Naive B cell (primary cell): ENCODE data around the gene ZC3HAV1. TPM values are rescaled to one million over a fixed set of nuclear protein-coding genes. Genes with fewer than 3 reads are reported as not detected.

Source experiments
- ATAC-seq, 2 donors: fragments of 150-1000 bp; cut with Tn5 transposase; 2 replicates each; pipeline ENCODE4 v1.10.0; 2021; ENCODE audit warnings: low read depth in 2 of 2, mild to moderate bottlenecking in 2 of 2, moderate library complexity in 2 of 2
- DNase-seq: peaks from one replicate; pipeline ENCODE4 v3.0.0; 2022
- H3K27ac Mint-ChIP-seq, 6 donors: one replicate each; pipeline ENCODE4 v1.8.0; 2020 to 2022; ENCODE audit warnings: mild to moderate bottlenecking in 6 of 6, mixed read lengths in 6 of 6, moderate library complexity in 5 of 6, inconsistent platforms in 2 of 6
- H3K27me3 Mint-ChIP-seq, 3 donors: one replicate each; pipeline ENCODE4 v1.8.0; 2021 to 2022; ENCODE audit warnings: mixed read lengths in 3 of 3, mild to moderate bottlenecking in 1 of 3
- H3K36me3 Mint-ChIP-seq, 2 donors: one replicate each; pipeline ENCODE4 v1.8.0; 2020 to 2022; ENCODE audit warnings: mixed read lengths in 2 of 2, inconsistent platforms in 1 of 2, mild to moderate bottlenecking in 1 of 2
- H3K4me1 Mint-ChIP-seq, 3 donors: one replicate each; pipeline ENCODE4 v1.8.0; 2020 to 2022; ENCODE audit warnings: mixed read lengths in 3 of 3, inconsistent platforms in 1 of 3, mild to moderate bottlenecking in 1 of 3, moderate library complexity in 1 of 3
- H3K4me3 Mint-ChIP-seq, 8 donors: one replicate each; pipeline ENCODE4 v1.8.0; 2020 to 2022; ENCODE audit warnings: mild to moderate bottlenecking in 8 of 8, mixed read lengths in 8 of 8, moderate library complexity in 8 of 8, inconsistent platforms in 2 of 8
- H3K9me3 Mint-ChIP-seq, 7 donors: one replicate each; pipeline ENCODE4 v1.8.0; 2020 to 2022; ENCODE audit warnings: mixed read lengths in 7 of 7, mild to moderate bottlenecking in 5 of 7, inconsistent platforms in 2 of 7, moderate library complexity in 1 of 7
- polyA plus RNA-seq, 6 donors: library from polyadenylated mRNA; unstranded; fragments of 300-500 nt; fragmentation: Illumina TruSeq; gene quantifications; one replicate each; pipeline ENCODE4 v1.2.3, GENCODE V29; 2021; ENCODE audit warnings: low read depth in 6 of 6

The ZC3HAV1 gene
- polyA plus RNA-seq, 6 donors from 2014 or later: 64.8 to 129 (median 99.7) TPM

DNA sequence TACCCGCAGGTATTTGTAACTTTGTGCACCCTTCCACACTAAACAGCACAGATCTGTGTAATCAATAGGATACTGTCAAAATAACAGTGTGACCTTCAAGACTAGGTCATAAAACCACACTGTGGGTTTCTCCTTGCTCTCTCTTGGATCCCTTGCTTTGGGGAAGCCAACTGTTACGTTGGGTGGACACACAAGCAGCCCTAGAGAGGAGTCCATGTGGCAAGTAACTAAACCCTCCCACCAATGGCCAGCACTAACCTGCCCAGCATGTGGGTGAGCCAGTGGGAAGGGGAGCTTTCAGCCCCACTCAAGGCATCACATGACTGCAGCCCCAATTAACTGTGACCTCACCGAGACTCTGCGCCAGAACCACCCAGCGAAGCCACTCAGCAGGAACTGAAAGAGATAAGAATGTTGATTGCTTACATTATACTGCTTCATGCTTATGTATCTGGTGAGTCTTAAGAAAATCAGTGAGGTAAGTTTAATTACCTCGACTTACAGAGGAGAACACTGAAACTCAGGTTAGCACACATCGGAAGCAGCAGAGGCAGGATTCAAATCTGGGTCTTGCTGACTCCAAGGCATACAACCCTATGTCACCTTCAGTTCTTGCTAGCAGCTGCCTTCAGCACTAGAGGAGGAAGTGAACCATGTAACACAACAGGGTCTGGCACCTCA, 9.4 kb upstream of the ZC3HAV1 start:
- DNase-seq (peak; percentile 76), ATAC-seq (peak; percentile 92 to 94)
- H3K4me1 Mint-ChIP-seq: peaks cover 23 to 29% (median 23%) of the 10 kb centered on the region in 3 donors
- no peaks in the 10 kb centered on the region for H3K36me3 Mint-ChIP-seq
- H3K27me3 Mint-ChIP-seq: no peaks in the 10 kb centered on the region
- no peaks in the 10 kb centered on the region for H3K9me3 Mint-ChIP-seq
- H3K27ac Mint-ChIP-seq: peak overlapping the region; percentile 95 to 98 (median 96)
- peak overlapping the region; percentile 41 to 89 (median 74) for H3K4me3 Mint-ChIP-seq

DNA sequence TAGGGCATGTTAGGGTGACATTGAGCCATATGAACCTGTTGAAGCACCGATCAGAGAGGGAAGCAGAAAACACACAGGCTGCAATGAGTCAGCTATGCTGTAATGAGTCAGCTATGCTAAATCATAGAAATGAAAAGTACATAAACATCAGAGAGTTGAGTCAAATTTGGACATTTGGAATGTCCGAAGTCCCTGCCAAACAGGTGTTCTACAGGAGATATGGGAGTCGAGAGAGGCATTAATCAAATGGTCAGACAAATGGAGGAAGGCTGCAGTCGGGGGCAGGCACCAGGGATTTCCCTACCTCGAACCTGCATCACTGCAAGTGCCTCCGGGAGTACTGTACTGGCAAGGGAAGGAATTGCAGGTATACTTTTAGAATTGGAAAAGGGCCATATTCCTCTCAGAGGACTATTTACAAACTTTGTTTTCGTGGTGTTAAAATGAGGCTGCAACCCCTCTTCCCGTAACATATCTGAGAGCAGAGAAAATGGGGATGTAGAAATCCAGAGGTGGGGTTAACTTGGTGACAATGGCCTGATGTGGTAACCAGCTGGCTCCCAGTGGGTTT, 8.8 kb upstream of the ZC3HAV1 start:
- Mint-ChIP-seq H3K36me3 (no peaks in the 10 kb centered on the region), H3K4me3 (peak overlapping the region in 6 of 8 donors; percentile 23 to 89 (median 81)), H3K27ac (peak overlapping the region; percentile 95 to 98 (median 96)), H3K4me1 (peaks cover 23 to 29% (median 23%) of the 10 kb centered on the region in 3 donors), H3K9me3 (no peaks in the 10 kb centered on the region), H3K27me3 (no peaks in the 10 kb centered on the region)
- ATAC-seq (no peak), DNase-seq (no peak)

DNA sequence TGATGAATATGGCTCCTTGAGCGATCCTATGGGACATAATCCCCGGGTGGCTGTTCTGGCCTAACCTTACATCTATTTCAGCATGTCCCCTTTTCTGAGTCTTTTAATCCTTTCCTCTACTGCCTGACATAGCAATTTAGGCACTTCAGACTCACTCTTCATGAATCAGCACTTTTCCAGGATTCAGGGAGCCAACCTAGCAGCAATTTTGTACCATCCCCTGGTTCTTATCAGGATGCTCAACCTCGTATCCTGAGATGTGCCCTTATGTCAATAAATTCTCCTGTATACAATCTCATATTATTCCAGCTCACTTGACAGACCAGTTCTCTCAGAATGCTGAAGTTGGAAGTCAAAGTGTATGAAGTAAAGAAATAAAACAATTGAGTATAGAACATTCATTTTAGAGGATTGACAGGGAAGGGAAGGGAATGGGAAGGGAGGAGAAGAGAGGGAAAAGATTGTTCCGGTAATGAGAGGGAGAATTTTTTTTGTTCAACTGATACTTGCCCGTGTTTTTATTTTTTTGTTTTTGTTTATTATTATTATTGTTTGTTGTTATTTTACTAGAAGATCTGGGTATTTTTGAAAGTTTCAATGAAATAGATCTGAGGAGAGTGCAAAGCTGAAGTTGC, 8.2 kb upstream of the ZC3HAV1 start:
- no peaks in the 10 kb centered on the region for H3K36me3 Mint-ChIP-seq
- H3K27me3 Mint-ChIP-seq: no peaks in the 10 kb centered on the region
- H3K4me1 Mint-ChIP-seq: peaks cover 26 to 29% (median 27%) of the 10 kb centered on the region in 3 donors
- H3K4me3 Mint-ChIP-seq: peak overlapping the region in 4 of 8 donors; percentile 23 to 89 (median 52)
- peak overlapping the region; percentile 39 to 98 (median 96) for H3K27ac Mint-ChIP-seq
- no peaks in the 10 kb centered on the region for H3K9me3 Mint-ChIP-seq
- DNase-seq (no peak), ATAC-seq (no peak)

- H3K27me3 Mint-ChIP-seq: no peaks in the 10 kb centered on the region
- no peak for ATAC-seq
- peak overlapping the region in 2 of 6 donors; percentile 31 to 41 for H3K27ac Mint-ChIP-seq
- peaks cover 0 to 1% (median 0%) of the 10 kb centered on the region in 7 donors for H3K9me3 Mint-ChIP-seq
- H3K4me3 Mint-ChIP-seq: no peak overlapping the region
- DNase-seq: no peak
- peaks cover 0 to 2% of the 10 kb centered on the region in 2 donors for H3K36me3 Mint-ChIP-seq
- H3K4me1 Mint-ChIP-seq: peaks cover 27 to 34% (median 31%) of the 10 kb centered on the region in 3 donors
These were observed 7.5 kb upstream of the ZC3HAV1 start for GRCh38 chr7:139116999-139117398.

- H3K36me3 Mint-ChIP-seq: peaks cover 0 to 9% of the 10 kb centered on the region in 2 donors
- H3K27me3 Mint-ChIP-seq: no peaks in the 10 kb centered on the region
- no peak overlapping the region for H3K4me3 Mint-ChIP-seq
- peaks cover 0 to 9% (median 0%) of the 10 kb centered on the region in 7 donors for H3K9me3 Mint-ChIP-seq
- ATAC-seq: no peak
- H3K27ac Mint-ChIP-seq: no peak overlapping the region
- peaks cover 37 to 43% (median 43%) of the 10 kb centered on the region in 3 donors for H3K4me1 Mint-ChIP-seq
- DNase-seq: no peak
These were observed 5.6 kb upstream of the ZC3HAV1 start for GRCh38 chr7:139115104-139115503.

DNA sequence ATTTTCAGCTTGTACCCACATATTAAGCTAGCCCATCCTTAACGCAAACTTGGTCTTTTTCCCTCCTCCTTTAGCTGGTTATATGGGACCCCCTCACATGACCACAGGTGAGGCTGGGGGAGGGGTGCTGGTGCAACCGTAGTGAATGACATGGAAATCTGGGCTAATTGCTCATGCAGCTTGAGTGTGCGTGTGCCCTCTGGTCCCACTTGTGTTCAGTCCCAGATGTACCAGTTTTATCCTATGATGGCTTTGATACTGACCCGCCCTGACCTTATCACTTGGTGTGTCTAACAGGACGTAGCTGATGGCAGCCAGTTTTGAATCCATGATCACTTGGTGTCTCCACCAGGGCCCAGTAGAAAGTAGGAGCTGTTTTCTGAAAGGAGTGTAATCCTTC, 5.1 kb upstream of the ZC3HAV1 start:
- DNase-seq (no peak), ATAC-seq (no peak)
- Mint-ChIP-seq H3K27ac (peak overlapping the region in 1 of 6 donors; percentile 49), H3K9me3 (peaks cover 0 to 9% (median 0%) of the 10 kb centered on the region in 7 donors), H3K36me3 (peaks cover 0 to 9% of the 10 kb centered on the region in 2 donors), H3K4me3 (peak overlapping the region in 1 of 8 donors; percentile 23), H3K4me1 (peaks cover 42 to 45% (median 44%) of the 10 kb centered on the region in 3 donors), H3K27me3 (no peaks in the 10 kb centered on the region)

GRCh38 chr7:139114018-139114417, 4.5 kb upstream of the ZC3HAV1 start:
- H3K36me3 Mint-ChIP-seq: peaks cover 0 to 9% of the 10 kb centered on the region in 2 donors
- no peak for DNase-seq
- H3K4me1 Mint-ChIP-seq: peaks cover 39 to 42% (median 39%) of the 10 kb centered on the region in 3 donors
- no peaks in the 10 kb centered on the region for H3K27me3 Mint-ChIP-seq
- peak overlapping the region in 2 of 8 donors; percentile 12 to 23 for H3K4me3 Mint-ChIP-seq
- no peak overlapping the region for H3K27ac Mint-ChIP-seq
- H3K9me3 Mint-ChIP-seq: peaks cover 0 to 9% (median 0%) of the 10 kb centered on the region in 7 donors
- ATAC-seq: no peak

- no peak overlapping the region for H3K4me3 Mint-ChIP-seq
- peaks cover 29 to 35% (median 35%) of the 10 kb centered on the region in 3 donors for H3K4me1 Mint-ChIP-seq
- no peaks in the 10 kb centered on the region for H3K27me3 Mint-ChIP-seq
- H3K27ac Mint-ChIP-seq: peak overlapping the region in 3 of 6 donors; percentile 88 to 96 (median 95)
- ATAC-seq: no peak
- peaks cover 5 to 16% of the 10 kb centered on the region in 2 donors for H3K36me3 Mint-ChIP-seq
- H3K9me3 Mint-ChIP-seq: peaks cover 0 to 9% (median 2%) of the 10 kb centered on the region in 7 donors
- no peak for DNase-seq
These were observed 3.3 kb upstream of the ZC3HAV1 start for GRCh38 chr7:139112741-139113250.

DNA sequence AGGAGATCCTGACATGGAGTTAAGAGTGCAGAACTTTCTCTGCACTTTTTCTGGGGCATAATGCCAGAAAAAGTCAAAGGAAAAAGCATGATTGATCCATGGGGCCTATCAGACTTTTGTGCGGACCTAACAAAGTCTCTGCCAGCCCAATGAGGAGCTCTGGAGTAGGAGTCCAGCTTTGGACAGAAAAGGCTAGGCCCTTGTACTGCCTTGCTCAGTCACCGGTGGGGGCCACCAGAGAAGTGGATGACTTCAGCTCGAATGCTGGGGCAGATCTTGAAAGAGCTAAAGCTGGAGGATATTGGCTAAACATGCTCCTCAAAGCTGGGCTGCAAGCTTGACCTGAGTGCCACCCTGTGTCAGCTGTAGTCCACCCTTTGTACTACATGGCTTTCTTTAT, 2.8 kb upstream of the ZC3HAV1 start:
- H3K36me3 Mint-ChIP-seq: peaks cover 8 to 21% of the 10 kb centered on the region in 2 donors
- H3K4me1 Mint-ChIP-seq: peaks cover 33 to 35% (median 34%) of the 10 kb centered on the region in 3 donors
- H3K4me3 Mint-ChIP-seq: peak overlapping the region in 2 of 8 donors; percentile 60 to 100
- H3K9me3 Mint-ChIP-seq: peaks cover 0 to 9% (median 2%) of the 10 kb centered on the region in 7 donors
- DNase-seq (no peak), ATAC-seq (no peak)
- H3K27me3 Mint-ChIP-seq: no peaks in the 10 kb centered on the region
- H3K27ac Mint-ChIP-seq: peak overlapping the region in 5 of 6 donors; percentile 60 to 99 (median 95)

- peak overlapping the region; percentile 54 to 99 (median 92) for H3K27ac Mint-ChIP-seq
- H3K4me1 Mint-ChIP-seq: peaks cover 31 to 36% (median 35%) of the 10 kb centered on the region in 3 donors
- peaks cover 8 to 21% of the 10 kb centered on the region in 2 donors for H3K36me3 Mint-ChIP-seq
- peaks cover 0 to 9% (median 2%) of the 10 kb centered on the region in 7 donors for H3K9me3 Mint-ChIP-seq
- DNase-seq: no peak
- no peak for ATAC-seq
- no peaks in the 10 kb centered on the region for H3K27me3 Mint-ChIP-seq
- peak overlapping the region in 3 of 8 donors; percentile 25 to 100 (median 60) for H3K4me3 Mint-ChIP-seq
These were observed 2.3 kb upstream of the ZC3HAV1 start for GRCh38 chr7:139111811-139112301.

DNA sequence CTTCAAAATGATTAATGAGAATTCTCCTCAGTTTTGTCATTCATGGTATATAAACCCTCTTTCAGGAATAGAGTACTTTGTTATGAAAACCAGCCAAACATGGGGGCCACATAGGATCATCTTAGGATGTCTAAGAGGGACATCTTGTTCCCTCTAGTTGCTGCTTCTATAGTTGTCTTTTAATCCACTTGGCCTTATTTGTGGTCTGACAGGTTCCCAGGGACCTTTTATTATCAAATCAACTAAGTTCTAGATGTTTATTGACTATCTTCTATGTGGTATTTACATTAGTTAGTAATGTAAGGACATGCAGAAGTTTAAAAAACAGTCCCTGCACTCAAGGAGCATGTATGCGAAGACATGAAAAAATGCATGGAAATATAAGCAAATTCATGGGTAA, 1.6 kb upstream of the ZC3HAV1 start:
- peak overlapping the region; percentile 86 to 99 (median 97) for H3K27ac Mint-ChIP-seq
- peaks cover 8 to 21% of the 10 kb centered on the region in 2 donors for H3K36me3 Mint-ChIP-seq
- H3K27me3 Mint-ChIP-seq: no peaks in the 10 kb centered on the region
- peaks cover 30 to 41% (median 37%) of the 10 kb centered on the region in 3 donors for H3K4me1 Mint-ChIP-seq
- DNase-seq (no peak), ATAC-seq (no peak)
- H3K9me3 Mint-ChIP-seq: peaks cover 0 to 9% (median 2%) of the 10 kb centered on the region in 7 donors
- peak overlapping the region in 6 of 8 donors; percentile 2 to 100 (median 72) for H3K4me3 Mint-ChIP-seq

DNA sequence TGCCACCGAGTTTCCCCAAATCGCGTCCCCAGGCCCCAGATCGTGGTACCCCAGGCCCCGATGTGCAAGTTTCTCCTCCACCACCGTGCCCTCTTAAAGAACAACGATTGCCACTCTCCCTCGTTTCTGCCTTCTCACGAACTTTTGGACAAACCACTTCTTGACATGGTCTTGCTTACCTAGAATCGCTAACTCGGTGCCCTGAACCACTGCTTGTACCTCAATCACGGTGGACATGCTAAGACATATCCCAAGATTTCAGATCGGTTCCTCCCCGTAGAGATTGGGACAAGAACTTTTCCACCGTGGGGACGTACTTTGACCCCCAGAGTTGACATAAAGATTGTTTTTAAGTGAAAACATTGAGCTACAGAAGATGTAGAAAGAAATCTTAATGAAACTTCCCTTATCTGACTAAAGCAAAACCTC, 477 bp upstream of the ZC3HAV1 start:
- ATAC-seq: no peak
- Mint-ChIP-seq H3K27ac (peak overlapping the region; percentile 96 to 100 (median 98)), H3K4me1 (peaks cover 33 to 50% (median 45%) of the 10 kb centered on the region in 3 donors), H3K36me3 (peaks cover 8 to 21% of the 10 kb centered on the region in 2 donors), H3K9me3 (peaks cover 0 to 9% (median 2%) of the 10 kb centered on the region in 7 donors), H3K27me3 (no peaks in the 10 kb centered on the region), H3K4me3 (peak overlapping the region; percentile 96 to 100 (median 98))
- no peak for DNase-seq
